Nephron (organoid): ENCODE measurements around the gene TIMP3.

Experiments used
- H3K27ac Mint-ChIP-seq, 3 experiments: 2 replicates each; pipeline ENCODE4 v1.8.0; 2020; ENCODE audit warnings: mixed read lengths in 3 of 3, mild to moderate bottlenecking in 2 of 3, moderate library complexity in 1 of 3
- H3K27me3 Mint-ChIP-seq: 2 replicates; pipeline ENCODE4 v1.8.0; 2021; ENCODE audit warnings: low read depth, mild to moderate bottlenecking, moderate library complexity, mixed read lengths
- H3K36me3 Mint-ChIP-seq: 2 replicates; pipeline ENCODE4 v1.8.0; 2020; ENCODE audit warnings: low read depth, mixed read lengths
- H3K4me1 Mint-ChIP-seq: 2 replicates; pipeline ENCODE4 v1.8.0; 2020; ENCODE audit warnings: mixed read lengths
- H3K4me3 Mint-ChIP-seq, 3 experiments: 2 replicates each; pipeline ENCODE4 v1.8.0; 2020; ENCODE audit warnings: mild to moderate bottlenecking in 3 of 3, mixed read lengths in 3 of 3, moderate library complexity in 2 of 3
- H3K9me3 Mint-ChIP-seq: 2 replicates; pipeline ENCODE4 v1.8.0; 2020; ENCODE audit warnings: mixed read lengths
- CTCF ChIP-seq, 3 experiments: fragments of 200-600 bp; sonication (generic); IDR thresholded peaks; one replicate each; pipeline ENCODE4 v1.5.0; 2021; ENCODE audit warnings: antibody characterized with exemption in 3 of 3; ENCODE audit not compliant: unreplicated experiment in 3 of 3

The TIMP3 gene

GRCh38 chr22:32814285-32814860, 12.9 kb downstream of the TIMP3 start:
- H3K4me3 Mint-ChIP-seq, result no peak overlapping the region

GRCh38 chr22:32815059-32815458, 13.6 kb downstream of the TIMP3 start:
- Mint-ChIP-seq H3K4me1 (peaks cover 75% of the 10 kb centered on the region), H3K27ac (no peak overlapping the region), H3K36me3 (peaks cover 7% of the 10 kb centered on the region), H3K27me3 (no peaks in the 10 kb centered on the region), H3K4me3 (no peak overlapping the region), H3K9me3 (no peaks in the 10 kb centered on the region)
- no peak for TF ChIP-seq CTCF (IDR thresholded peaks at IDR 0.05; ENCODE audit: unreplicated experiment in 3 of 3)

More at GRCh38 chr22:32814285-32814860, 12.9 kb downstream of the TIMP3 start:
- Mint-ChIP-seq H3K27me3 (no peaks in the 10 kb centered on the region), H3K4me1 (peaks cover 78% of the 10 kb centered on the region), H3K36me3 (peaks cover 7% of the 10 kb centered on the region), H3K27ac (peak overlapping the region in 1 of 3 experiments; percentile 50), H3K9me3 (no peaks in the 10 kb centered on the region)
- TF ChIP-seq CTCF (IDR thresholded peaks at IDR 0.05; ENCODE audit: unreplicated experiment in 3 of 3), result no peak

- Mint-ChIP-seq H3K27ac (no peak overlapping the region), H3K36me3 (peaks cover 6% of the 10 kb centered on the region), H3K4me3 (no peak overlapping the region), H3K9me3 (no peaks in the 10 kb centered on the region), H3K4me1 (peaks cover 75% of the 10 kb centered on the region), H3K27me3 (peaks cover 4% of the 10 kb centered on the region)
- TF ChIP-seq CTCF (IDR thresholded peaks at IDR 0.05; ENCODE audit: unreplicated experiment in 3 of 3), result no peak
These were observed 14.4 kb downstream of the TIMP3 start for GRCh38 chr22:32815943-32816342.

- Mint-ChIP-seq H3K4me3 (no peak overlapping the region), H3K4me1 (peaks cover 73% of the 10 kb centered on the region), H3K27ac (peak overlapping the region in 1 of 3 experiments; percentile 34), H3K36me3 (no peaks in the 10 kb centered on the region), H3K9me3 (no peaks in the 10 kb centered on the region), H3K27me3 (peaks cover 4% of the 10 kb centered on the region)
- no peak for TF ChIP-seq CTCF (IDR thresholded peaks at IDR 0.05; ENCODE audit: unreplicated experiment in 3 of 3)
These were observed 15.7 kb downstream of the TIMP3 start for GRCh38 chr22:32817137-32817730.

GRCh38 chr22:32818446-32819115, 17.1 kb downstream of the TIMP3 start:
- H3K27ac Mint-ChIP-seq, result peak overlapping the region in 2 of 3 experiments; percentile 19 to 88
- H3K36me3 Mint-ChIP-seq, result no peaks in the 10 kb centered on the region
- H3K9me3 Mint-ChIP-seq, result no peaks in the 10 kb centered on the region
- peaks cover 4% of the 10 kb centered on the region for H3K27me3 Mint-ChIP-seq
- TF ChIP-seq CTCF (IDR thresholded peaks at IDR 0.05; ENCODE audit: unreplicated experiment in 3 of 3), result no peak
- no peak overlapping the region for H3K4me3 Mint-ChIP-seq
- peaks cover 82% of the 10 kb centered on the region for H3K4me1 Mint-ChIP-seq
